DMS53 treated with DMSO at 0.1 percent for 48 hours (cell line): ENCODE measurements around the gene ZNF469.

Experiments
- DNase-seq: peaks from one replicate; lab custom pipeline; 2025; ENCODE audit not compliant: unreplicated experiment; lab: John Stamatoyannopoulos, UW

The ZNF469 gene

DNA sequence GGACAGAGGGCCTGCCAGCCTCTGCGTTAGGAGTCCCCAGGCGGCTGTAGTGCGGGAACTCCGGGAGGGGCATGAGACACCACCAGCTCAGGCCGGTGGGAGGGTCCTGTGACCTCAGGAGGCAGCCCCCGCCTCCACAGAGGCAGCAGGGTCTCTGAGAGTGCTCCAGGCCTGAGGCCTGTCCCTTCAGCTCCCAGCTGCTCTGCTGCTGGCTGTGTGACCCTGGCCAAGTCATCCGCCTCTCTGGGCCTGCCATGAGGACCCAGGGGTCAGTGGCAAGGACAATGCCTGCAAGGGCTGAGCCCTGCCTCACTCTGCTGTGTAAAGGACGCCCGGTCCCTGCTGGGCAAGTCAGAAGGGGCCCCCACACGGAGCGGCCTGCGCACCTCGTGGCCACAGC is 43.3 kb downstream of the ZNF469 start:
- DNase-seq = no peak

DNA sequence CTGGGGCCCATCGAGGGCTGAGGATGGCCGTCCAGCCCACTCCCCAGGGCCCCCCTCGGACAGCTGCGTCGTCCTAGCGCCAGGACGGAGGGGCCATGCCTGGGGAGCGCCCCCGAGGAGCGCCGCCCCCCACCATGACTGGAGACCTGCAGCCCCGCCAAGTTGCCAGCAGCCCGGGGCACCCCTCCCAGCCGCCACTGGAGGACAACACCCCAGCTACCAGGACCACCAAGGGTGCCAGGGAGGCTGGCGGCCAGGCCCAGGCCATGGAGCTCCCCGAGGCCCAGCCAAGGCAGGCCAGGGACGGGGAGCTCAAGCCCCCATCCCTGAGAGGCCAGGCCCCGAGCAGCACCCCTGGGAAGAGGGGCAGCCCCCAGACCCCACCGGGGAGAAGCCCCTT is 44.6 kb downstream of the ZNF469 start:
- no peak for DNase-seq

DNA sequence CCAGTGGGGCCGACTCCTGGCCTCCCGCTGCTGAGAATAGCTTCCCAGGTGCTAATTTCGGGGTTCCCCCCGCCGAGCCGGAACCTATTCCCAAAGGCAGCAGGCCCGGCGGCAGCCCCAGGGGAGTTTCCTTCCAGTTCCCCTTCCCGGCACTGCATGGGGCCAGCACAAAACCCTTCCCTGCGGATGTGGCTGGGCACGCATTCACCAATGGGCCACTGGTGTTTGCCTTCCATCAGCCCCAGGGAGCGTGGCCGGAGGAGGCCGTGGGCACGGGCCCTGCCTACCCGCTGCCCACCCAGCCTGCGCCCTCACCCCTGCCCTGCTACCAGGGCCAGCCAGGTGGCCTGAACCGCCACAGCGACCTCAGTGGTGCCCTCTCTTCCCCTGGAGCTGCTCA is 45.4 kb downstream of the ZNF469 start:
- DNase-seq = no peak

DNA sequence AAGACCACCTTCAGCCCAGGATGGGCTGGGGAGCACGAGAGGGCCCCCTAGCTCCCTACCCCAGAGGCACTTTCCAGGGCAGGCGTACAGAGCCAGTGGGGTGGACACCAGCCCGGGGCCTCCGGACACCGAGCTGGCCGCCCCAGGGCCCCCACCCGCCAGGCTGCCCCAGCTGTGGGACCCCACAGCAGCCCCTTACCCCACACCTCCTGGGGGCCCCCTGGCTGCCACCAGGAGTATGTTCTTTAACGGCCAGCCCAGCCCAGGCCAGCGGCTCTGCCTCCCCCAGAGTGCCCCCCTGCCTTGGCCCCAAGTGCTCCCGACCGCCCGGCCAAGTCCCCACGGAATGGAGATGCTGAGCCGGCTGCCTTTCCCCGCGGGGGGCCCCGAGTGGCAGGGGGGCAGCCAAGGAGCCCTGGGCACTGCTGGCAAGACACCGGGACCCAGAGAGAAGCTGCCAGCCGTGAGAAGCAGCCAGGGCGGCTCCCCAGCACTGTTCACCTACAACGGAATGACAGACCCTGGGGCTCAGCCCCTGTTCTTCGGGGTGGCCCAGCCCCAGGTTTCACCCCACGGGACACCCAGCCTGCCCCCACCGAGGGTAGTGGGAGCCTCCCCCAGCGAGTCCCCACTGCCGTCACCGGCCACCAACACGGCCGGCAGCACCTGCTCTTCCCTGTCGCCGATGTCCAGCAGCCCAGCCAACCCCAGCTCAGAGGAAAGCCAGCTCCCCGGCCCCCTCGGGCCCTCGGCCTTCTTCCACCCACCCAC is 46.0 kb downstream of the ZNF469 start:
- DNase-seq = no peak

DNA sequence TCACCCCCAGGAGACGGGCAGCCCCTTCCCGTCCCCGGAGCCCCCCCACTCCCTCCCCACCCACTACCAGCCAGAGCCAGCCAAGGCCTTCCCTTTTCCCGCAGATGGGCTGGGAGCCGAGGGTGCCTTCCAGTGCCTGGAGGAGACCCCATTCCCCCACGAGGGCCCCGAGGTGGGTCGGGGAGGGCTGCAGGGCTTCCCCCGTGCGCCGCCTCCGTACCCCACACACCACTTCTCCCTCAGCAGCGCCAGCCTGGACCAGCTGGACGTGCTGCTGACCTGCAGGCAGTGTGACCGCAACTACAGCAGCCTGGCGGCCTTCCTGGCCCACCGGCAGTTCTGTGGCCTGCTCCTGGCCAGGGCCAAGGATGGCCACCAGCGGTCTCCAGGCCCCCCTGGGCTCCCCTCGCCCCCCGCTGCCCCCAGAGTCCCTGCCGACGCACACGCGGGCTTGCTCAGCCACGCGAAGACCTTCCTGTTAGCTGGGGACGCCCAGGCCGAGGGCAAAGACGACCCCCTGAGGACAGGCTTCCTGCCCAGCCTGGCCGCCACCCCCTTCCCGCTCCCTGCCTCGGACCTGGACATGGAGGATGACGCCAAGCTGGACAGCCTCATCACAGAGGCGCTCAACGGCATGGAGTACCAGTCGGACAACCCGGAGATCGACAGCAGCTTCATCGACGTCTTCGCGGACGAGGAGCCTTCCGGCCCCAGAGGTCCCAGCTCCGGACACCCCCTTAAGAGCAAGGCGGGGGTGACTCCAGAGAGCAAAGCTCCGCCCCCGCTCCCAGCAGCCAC is 46.8 kb downstream of the ZNF469 start:
- no peak for DNase-seq

DNA sequence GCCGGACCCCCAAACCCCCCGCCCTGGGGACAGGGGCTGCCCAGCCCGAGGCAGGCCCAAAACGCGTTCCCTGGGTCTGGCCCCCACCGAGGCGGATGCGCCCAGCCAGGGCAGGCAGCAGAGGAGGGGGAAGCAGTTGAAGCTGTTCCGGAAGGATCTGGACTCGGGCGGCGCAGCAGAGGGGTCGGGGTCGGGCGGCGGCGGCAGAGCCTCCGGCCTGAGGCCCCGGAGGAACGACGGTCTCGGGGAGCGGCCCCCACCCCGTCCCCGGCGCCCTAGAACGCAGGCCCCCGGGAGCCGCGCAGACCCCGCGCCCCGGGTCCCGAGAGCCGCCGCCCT is 47.4 kb downstream of the ZNF469 start:
- DNase-seq = no peak

DNA sequence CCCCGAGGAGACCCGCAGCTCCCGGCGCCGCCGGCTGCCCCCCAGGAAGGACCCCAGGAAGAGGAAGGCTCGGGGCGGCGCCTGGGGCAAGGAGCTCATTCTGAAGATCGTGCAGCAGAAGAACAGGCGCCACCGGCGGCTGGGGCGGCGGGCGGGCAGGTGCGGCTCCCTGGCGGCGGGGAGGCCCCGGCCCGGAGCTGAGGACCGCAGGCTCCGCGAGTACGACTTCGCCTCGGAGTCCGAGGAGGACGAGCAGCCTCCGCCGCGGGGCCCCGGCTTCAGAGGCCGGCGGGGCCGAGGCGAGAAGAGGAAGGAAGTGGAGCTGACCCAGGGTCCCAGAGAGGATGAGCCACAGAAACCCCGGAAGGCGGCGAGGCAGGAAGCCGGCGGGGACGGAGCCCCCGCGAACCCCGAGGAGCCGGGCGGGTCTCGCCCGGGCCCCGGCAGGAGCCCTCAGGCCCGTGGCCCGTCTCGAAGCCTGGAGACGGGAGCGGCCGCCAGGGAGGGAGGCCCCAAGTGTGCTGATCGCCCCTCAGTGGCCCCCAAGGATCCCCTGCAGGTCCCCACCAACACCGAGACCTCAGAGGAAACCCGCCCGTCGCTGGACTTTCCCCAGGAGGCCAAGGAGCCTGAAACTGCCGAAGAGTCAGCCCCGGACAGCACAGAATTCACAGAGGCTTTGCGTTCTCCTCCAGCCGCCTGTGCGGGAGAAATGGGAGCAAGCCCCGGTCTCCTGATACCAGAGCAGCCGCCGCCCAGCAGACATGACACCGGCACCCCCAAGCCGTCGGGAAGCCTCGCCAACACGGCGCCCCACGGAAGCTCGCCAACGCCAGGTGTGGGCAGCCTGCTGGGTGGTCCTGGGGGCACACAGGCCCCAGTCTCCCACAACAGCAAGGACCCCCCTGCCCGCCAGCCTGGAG is 48.0 kb downstream of the ZNF469 start:
- no peak for DNase-seq

DNA sequence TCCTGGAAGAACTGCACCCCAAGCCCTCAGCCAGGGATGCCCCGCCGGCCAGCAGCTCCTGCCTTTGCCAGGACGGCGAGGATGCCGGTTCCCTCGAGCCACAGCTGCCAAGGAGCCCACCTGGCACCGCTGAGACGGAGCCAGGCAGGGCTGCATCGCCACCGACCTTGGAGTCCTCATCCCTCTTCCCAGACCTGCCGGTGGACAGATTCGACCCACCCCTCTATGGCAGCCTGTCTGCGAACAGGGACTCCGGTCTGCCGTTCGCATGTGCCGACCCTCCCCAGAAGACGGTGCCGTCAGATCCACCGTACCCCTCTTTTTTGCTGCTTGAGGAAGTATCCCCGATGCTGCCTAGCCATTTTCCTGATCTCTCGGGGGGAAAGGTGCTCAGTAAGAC is 48.9 kb downstream of the ZNF469 start:
- DNase-seq = no peak

DNA sequence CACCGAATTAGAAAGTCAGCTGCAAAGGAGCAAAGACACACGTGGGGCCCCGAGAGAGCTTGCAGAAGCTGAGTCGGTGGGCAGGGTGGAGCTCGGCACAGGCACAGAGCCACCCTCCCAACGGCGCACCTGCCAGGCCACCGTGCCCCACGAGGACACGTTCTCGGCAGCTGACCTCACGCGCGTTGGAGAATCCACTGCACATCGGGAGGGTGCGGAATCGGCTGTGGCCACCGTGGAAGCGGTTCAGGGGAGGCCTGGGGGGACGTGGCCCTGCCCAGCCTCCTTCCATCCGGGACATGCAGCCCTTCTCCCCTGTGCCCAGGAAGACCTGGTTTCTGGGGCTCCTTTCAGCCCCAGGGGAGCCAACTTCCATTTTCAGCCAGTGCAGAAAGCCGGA is 49.4 kb downstream of the ZNF469 start:
- DNase-seq = no peak
